Bronchial epithelial cell (primary cell): ENCODE data around the gene IFNA21. TPM values are rescaled to one million over a fixed set of nuclear protein-coding genes. Genes with fewer than 3 reads are reported as not detected.
A peak's percentile ranks its signal among the peaks of the same experiment; 100 is the strongest.
"Not testable (repeated sequence)": the region's sequence is repeated elsewhere in the genome, so short reads cannot be mapped to it uniquely, and the experiment has no call there.

ENCODE experiments used
- DNase-seq: peaks from one replicate; pipeline ENCODE4 v3.0.0-alpha.2; 2010; ENCODE audit warnings: low read depth
- FAIRE-seq: peaks from 2 replicates; lab custom pipeline; 2011; peaks lifted over from hg19 to GRCh38; lab: Jason Lieb, UNC
- H3K27me3 ChIP-seq: 2 replicates; pipeline ENCODE4 v1.5.1; 2011; ENCODE audit warnings: low read length; ENCODE audit not compliant: control insufficient read depth, insufficient read depth
- H3K36me3 ChIP-seq: 2 replicates; pipeline ENCODE4 v1.5.1; 2011; ENCODE audit warnings: low read length; ENCODE audit not compliant: control insufficient read depth, insufficient read depth
- H3K4me3 ChIP-seq: 2 replicates; pipeline ENCODE4 v1.5.1; 2011; ENCODE audit warnings: mild to moderate bottlenecking, low read depth, low read length, control low read depth
- total RNA-seq: library from RNA; depleted of rRNA; stranded (reverse); fragments of >200 nt; gene quantifications from 2 replicates; pipeline ENCODE4 v1.2.1, GENCODE V29; 2014
- TF ChIP-seq, protein P1 (sequence below): IDR thresholded peaks from 2 replicates; pipeline ENCODE4 v1.5.1; 2011; ENCODE audit warnings: mild to moderate bottlenecking, moderate library complexity, low read length, control low read depth, inconsistent platforms; ENCODE audit not compliant: insufficient read depth, severe bottlenecking

The IFNA21 gene
- total RNA-seq, 1 donor from 2014 or later, result not detected

DNA sequence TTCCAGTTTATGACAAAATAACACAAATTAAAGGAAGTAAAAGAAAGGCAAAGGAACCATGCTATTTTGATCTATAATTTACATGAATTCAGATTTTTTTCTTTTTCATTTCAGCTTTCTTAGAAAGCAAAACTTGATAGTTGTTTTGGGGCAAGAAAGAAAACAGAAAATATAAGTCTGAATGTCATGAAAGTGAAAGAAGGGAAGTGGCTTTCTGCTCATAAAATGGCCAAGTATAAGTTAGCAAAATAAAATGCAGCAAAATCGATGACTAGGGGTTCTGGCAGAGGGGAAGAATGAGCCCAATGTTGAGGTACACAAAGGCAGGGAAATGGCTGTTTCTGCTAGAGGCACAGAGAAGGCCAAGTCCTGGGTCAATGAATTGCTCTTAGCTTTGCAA lies 21.9 kb downstream of the IFNA21 start:
- no peak for DNase-seq
- H3K4me3 ChIP-seq, result no peak overlapping the region
- H3K27me3 ChIP-seq, result peaks cover 1% of the 10 kb centered on the region
- no peak for FAIRE-seq
- H3K36me3 ChIP-seq, result no peaks in the 10 kb centered on the region
- TF ChIP-seq, protein P1, sequence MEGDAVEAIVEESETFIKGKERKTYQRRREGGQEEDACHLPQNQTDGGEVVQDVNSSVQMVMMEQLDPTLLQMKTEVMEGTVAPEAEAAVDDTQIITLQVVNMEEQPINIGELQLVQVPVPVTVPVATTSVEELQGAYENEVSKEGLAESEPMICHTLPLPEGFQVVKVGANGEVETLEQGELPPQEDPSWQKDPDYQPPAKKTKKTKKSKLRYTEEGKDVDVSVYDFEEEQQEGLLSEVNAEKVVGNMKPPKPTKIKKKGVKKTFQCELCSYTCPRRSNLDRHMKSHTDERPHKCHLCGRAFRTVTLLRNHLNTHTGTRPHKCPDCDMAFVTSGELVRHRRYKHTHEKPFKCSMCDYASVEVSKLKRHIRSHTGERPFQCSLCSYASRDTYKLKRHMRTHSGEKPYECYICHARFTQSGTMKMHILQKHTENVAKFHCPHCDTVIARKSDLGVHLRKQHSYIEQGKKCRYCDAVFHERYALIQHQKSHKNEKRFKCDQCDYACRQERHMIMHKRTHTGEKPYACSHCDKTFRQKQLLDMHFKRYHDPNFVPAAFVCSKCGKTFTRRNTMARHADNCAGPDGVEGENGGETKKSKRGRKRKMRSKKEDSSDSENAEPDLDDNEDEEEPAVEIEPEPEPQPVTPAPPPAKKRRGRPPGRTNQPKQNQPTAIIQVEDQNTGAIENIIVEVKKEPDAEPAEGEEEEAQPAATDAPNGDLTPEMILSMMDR, result no peak

DNA sequence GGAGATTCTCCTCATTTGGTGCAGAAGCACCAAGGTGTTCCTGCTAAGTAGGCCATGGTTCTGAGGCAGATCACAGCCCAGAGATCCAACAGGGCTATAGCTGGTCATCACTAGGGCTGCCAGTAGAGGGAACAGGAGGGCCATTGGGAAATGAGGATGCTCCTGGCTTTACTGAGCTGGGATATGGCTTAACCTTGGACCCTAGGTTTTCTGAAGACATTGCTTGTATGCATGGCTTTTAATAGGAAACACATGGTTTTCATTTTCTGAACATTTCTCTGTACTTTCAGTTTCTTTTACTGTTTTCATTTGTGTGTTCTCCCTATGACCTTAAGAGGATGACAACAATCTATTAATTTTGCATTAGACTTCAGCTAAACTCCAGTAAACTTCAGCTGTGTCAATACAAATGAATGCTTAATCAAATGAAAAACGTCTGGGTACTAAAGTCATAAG lies 25.0 kb downstream of the IFNA21 start, which contains the start of gene IFNW1:
Gene IFNW1, minus strand, starts transcription at position 406 of the 456 bp plus-strand sequence. Its CDS starts 262 bp downstream, at position 144.
- no peaks in the 10 kb centered on the region for H3K27me3 ChIP-seq
- no peak for FAIRE-seq
- TF ChIP-seq, protein P1, result peak; percentile 17
- H3K4me3 ChIP-seq, result no peak within 1 kb of the TSS
- H3K36me3 ChIP-seq, result no peaks in the 10 kb centered on the region
- no peak for DNase-seq

DNA sequence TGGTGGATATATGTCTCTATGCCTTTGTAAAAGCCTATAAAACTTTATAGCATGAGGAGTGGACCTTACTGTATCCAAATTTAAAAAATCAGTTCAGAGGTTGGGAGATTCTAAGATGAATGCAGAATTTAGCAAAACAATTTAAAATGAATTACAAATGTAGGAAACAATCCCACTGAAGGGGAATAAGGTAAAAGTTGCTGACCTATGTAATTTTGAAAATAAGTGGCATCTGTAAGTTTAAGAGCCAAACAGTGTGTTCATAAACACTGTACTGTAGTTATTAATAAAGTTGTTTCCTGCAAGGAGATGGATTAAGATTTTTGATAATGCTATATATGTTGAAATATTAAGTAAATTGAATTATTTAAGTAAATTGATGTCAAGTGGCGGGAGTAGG lies 29.4 kb downstream of the IFNA21 start:
- H3K36me3 ChIP-seq, result no peaks in the 10 kb centered on the region
- no peak for FAIRE-seq

DNA sequence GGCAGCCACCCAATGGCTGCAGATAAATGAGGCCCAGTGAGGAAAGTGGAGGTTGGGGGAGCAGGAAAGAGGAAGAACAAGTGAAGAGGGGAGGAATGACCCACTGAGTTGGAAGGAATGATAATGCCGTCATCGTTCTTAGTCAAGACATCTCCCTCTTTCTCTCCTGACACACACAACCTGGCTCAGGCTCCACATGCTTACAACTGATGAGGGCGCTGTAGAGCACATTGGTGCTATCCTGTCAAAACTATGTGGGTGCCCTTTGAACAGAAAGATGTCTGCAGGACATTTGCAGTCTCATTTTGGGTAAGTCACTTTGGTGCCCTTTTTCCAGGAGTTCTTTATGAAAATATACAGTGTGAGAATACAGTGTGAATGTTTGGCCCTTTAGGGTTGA lies 30.7 kb downstream of the IFNA21 start:
- DNase-seq (no peak), FAIRE-seq (no peak)
- H3K4me3 ChIP-seq, result no peak overlapping the region
- no peaks in the 10 kb centered on the region for H3K27me3 ChIP-seq
- TF ChIP-seq, protein P1, result no peak
- no peaks in the 10 kb centered on the region for H3K36me3 ChIP-seq

More for the DNA sequence above, 29.4 kb downstream of the IFNA21 start:
- Histone ChIP-seq H3K4me3 (no peak overlapping the region), H3K27me3 (no peaks in the 10 kb centered on the region)
- DNase-seq, result no peak
- TF ChIP-seq, protein P1, result no peak

DNA sequence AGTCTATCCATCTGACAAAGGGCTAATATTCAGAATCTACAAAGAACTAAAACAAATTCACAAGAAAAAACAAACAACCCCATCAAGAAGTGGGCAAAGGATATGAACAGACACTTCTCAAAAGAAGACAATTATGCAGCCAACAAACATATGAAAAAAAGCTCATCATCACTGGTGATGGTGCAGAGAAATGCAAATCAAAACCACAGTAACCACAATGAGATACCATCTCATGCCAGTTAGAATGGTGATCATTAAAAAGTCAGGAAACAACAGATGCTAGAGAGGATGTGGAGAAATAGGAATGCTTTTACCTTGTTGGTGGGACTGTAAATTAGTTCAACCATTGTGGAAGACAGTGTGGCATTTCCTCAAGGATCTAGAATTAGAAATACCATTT lies 38.3 kb downstream of the IFNA21 start:
- H3K4me3 ChIP-seq, FAIRE-seq, DNase-seq, H3K36me3 ChIP-seq, H3K27me3 ChIP-seq: not testable (repeated sequence)

DNA sequence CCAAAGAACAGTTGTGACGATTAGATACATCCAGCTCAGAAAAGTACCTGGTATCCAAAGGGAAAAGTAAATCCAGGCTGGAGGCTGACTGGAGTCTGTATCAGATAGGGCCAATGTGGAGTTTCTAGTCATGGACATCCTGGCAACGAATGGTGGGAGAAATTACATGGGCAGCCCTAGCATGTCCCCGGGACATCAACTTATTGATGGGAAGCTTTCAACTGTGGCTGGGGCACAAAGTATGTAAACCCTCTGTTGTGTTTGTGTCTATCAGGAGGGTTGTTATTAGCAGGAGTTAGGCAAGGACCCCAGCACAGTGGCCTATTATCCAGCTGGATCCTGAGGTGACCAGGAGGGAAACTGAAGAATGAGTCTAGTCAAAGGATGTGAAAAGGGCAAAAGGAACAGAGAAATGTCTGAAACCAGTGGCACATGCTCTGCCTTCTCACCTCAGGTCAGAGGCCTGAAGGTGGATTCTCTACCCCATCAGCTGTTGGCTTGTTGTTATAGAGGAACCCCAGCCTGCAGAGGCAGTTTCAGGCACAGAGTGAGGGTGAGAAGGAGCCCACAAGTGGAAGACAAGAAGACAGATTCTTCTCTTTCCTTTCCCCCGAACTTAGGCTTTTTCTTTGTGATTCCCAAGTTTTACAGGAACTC lies 44.7 kb downstream of the IFNA21 start:
- FAIRE-seq (peak; percentile 52), DNase-seq (no peak)
- no peak overlapping the region for H3K4me3 ChIP-seq
- H3K36me3 ChIP-seq, result no peaks in the 10 kb centered on the region
- TF ChIP-seq, protein P1, result no peak
- H3K27me3 ChIP-seq, result no peaks in the 10 kb centered on the region
